ENCODE data around the gene POU6F2.

- no peak for TF ChIP-seq CTCF (IDR thresholded peaks at IDR 0.05; ENCODE audit: insufficient read depth, low read length)
- TF ChIP-seq POLR2AphosphoS5 (IDR thresholded peaks at IDR 0.05; ENCODE audit: low read depth): no peak
- TF ChIP-seq GABPA (IDR thresholded peaks at IDR 0.05; ENCODE audit: low read depth): no peak
- TF ChIP-seq REST (IDR thresholded peaks at IDR 0.05; ENCODE audit: insufficient replicate concordance, low read depth): no peak
- no peak for TF ChIP-seq SPI1 (IDR thresholded peaks at IDR 0.05; ENCODE audit: borderline replicate concordance, low read depth)
These were observed 263.2 kb downstream of the POU6F2 start for GRCh38 chr7:39240864-39241263.

All from HL-60 (cell line).